Gastroesophageal sphincter (tissue), 3 donors: ENCODE data around the gene ACSM3.

Experiments used
- CTCF ChIP-seq, 4 experiments: fragments of 200-600 bp in 2 of 4; fragments of 450-650 bp in 2 of 4; sonication (generic) in 1 of 4; IDR thresholded peaks; one replicate each; pipeline ENCODE4 v1.5.1; 2017 to 2019; ENCODE audit warnings: antibody characterized with exemption in 4 of 4, mild to moderate bottlenecking in 2 of 4, moderate library complexity in 2 of 4
- POLR2AphosphoS5 ChIP-seq: sonication (generic); formaldehyde crosslinking; IDR thresholded peaks from one replicate; pipeline ENCODE4 v1.6.1; 2017; ENCODE audit warnings: antibody characterized with exemption

GRCh38 chr16:20789130-20789529 is 25.3 kb downstream of the ACSM3 start:
- TF ChIP-seq CTCF (IDR thresholded peaks at IDR 0.05): no peak
- TF ChIP-seq POLR2AphosphoS5: no peak
